ENCODE data around the gene SDC3. TPM values are rescaled to one million over a fixed set of nuclear protein-coding genes. Genes with fewer than 3 reads are reported as not detected.
"Not testable (repeated sequence)": the region's sequence is repeated elsewhere in the genome, so short reads cannot be mapped to it uniquely, and the experiment has no call there.

The SDC3 gene
- total RNA-seq, 1 donor from 2014 or later, result 0.71 TPM

- Mint-ChIP-seq H3K9me3 (no peaks in the 10 kb centered on the region), H3K27ac (no peak overlapping the region), H3K27me3 (no peaks in the 10 kb centered on the region), H3K4me3 (no peak overlapping the region), H3K36me3 (ENCODE audit: low read depth) (peaks cover 81% of the 10 kb centered on the region), H3K4me1 (no peaks in the 10 kb centered on the region)
- ChIA-PET CTCF (no interaction called here), POLR2A (interaction anchor here (0.6 to 1.0 kb wide), 2 partner anchors 10 to 217 kb away, joined by 3 read pairs; no protein-coding TSS in a partner anchor)
- no peak for TF ChIP-seq CTCF (IDR thresholded peaks at IDR 0.05)
- DNase-seq, result no peak
- intact Hi-C loops (cut with micrococcal nuclease), result no loop called here
- no peak for ATAC-seq (ENCODE audit: low read depth)
Observed at GRCh38 chr1:30942326-30942963, 33.9 kb upstream of the SDC3 start.

GRCh38 chr1:30940541-30940940 is 32.0 kb upstream of the SDC3 start:
- DNase-seq (no peak), ATAC-seq (ENCODE audit: low read depth) (no peak)
- H3K27me3 Mint-ChIP-seq, result no peaks in the 10 kb centered on the region
- intact Hi-C loops (cut with micrococcal nuclease), result no loop called here
- H3K9me3 Mint-ChIP-seq, result no peaks in the 10 kb centered on the region
- peaks cover 6% of the 10 kb centered on the region for H3K4me1 Mint-ChIP-seq
- POLR2A ChIA-PET, result no interaction called here
- no peak for TF ChIP-seq CTCF (IDR thresholded peaks at IDR 0.05)
- CTCF ChIA-PET, result no interaction called here
- H3K27ac Mint-ChIP-seq, result no peak overlapping the region
- peaks cover 83% of the 10 kb centered on the region for H3K36me3 Mint-ChIP-seq (ENCODE audit: low read depth)
- no peak overlapping the region for H3K4me3 Mint-ChIP-seq

- H3K36me3 Mint-ChIP-seq (ENCODE audit: low read depth), result peaks cover 87% of the 10 kb centered on the region
- no peak overlapping the region for H3K27ac Mint-ChIP-seq
- no peaks in the 10 kb centered on the region for H3K27me3 Mint-ChIP-seq
- peaks cover 20% of the 10 kb centered on the region for H3K4me1 Mint-ChIP-seq
- H3K9me3 Mint-ChIP-seq, result no peaks in the 10 kb centered on the region
- no peak for ATAC-seq (ENCODE audit: low read depth)
- POLR2A ChIA-PET, result interaction anchor here (0.6 kb wide), 1 partner anchor 9 kb away, joined by 3 read pairs; no protein-coding TSS in a partner anchor
- CTCF ChIA-PET, result no interaction called here
- TF ChIP-seq CTCF (IDR thresholded peaks at IDR 0.05), result no peak
- no peak overlapping the region for H3K4me3 Mint-ChIP-seq
- no peak for DNase-seq
- intact Hi-C loops (cut with micrococcal nuclease), result no loop called here
Observed at GRCh38 chr1:30936541-30937171, 28.1 kb upstream of the SDC3 start.

- ATAC-seq (ENCODE audit: low read depth); H3K27ac Mint-ChIP-seq; H3K27me3 Mint-ChIP-seq; POLR2A ChIA-PET; H3K9me3 Mint-ChIP-seq; CTCF ChIA-PET; H3K4me3 Mint-ChIP-seq; intact Hi-C loops (cut with micrococcal nuclease); DNase-seq: not testable (repeated sequence)
- peaks cover 86% of the 10 kb centered on the region for H3K36me3 Mint-ChIP-seq (ENCODE audit: low read depth)
- H3K4me1 Mint-ChIP-seq, result peaks cover 20% of the 10 kb centered on the region
Observed at GRCh38 chr1:30935758-30936157, 27.2 kb upstream of the SDC3 start.

GRCh38 chr1:30934613-30935012 is 26.1 kb upstream of the SDC3 start:
- no peak overlapping the region for H3K4me3 Mint-ChIP-seq
- no peak for TF ChIP-seq CTCF (IDR thresholded peaks at IDR 0.05)
- ATAC-seq (ENCODE audit: low read depth) (no peak), DNase-seq (no peak)
- no peaks in the 10 kb centered on the region for H3K9me3 Mint-ChIP-seq
- ChIA-PET CTCF (interaction anchor here (1.5 kb wide), 1 partner anchor 133 kb away, joined by 5 read pairs; no protein-coding TSS in a partner anchor), POLR2A (no interaction called here)
- intact Hi-C loops (cut with micrococcal nuclease), result no loop called here
- H3K4me1 Mint-ChIP-seq, result peaks cover 20% of the 10 kb centered on the region
- H3K27me3 Mint-ChIP-seq, result no peaks in the 10 kb centered on the region
- no peak overlapping the region for H3K27ac Mint-ChIP-seq
- peaks cover 77% of the 10 kb centered on the region for H3K36me3 Mint-ChIP-seq (ENCODE audit: low read depth)

Data from activated B cell treated with CpG ODN at 0.5 μM for 24 hours (primary cell).